ENCODE results near the gene LRFN4.

GRCh38 chr11:66889960-66890359 is 33.1 kb downstream of the LRFN4 start:
- no peak for TF ChIP-seq CTCF (IDR thresholded peaks at IDR 0.05 in 2 of 3, conservative IDR thresholded peaks at IDR 0.05 in 1 of 3; ENCODE audit: control insufficient read depth in 2 of 3, extremely low read depth in 1 of 3, insufficient read depth in 1 of 3, low read depth in 3 of 3, low read length in 3 of 3)
- TF ChIP-seq, protein P1, sequence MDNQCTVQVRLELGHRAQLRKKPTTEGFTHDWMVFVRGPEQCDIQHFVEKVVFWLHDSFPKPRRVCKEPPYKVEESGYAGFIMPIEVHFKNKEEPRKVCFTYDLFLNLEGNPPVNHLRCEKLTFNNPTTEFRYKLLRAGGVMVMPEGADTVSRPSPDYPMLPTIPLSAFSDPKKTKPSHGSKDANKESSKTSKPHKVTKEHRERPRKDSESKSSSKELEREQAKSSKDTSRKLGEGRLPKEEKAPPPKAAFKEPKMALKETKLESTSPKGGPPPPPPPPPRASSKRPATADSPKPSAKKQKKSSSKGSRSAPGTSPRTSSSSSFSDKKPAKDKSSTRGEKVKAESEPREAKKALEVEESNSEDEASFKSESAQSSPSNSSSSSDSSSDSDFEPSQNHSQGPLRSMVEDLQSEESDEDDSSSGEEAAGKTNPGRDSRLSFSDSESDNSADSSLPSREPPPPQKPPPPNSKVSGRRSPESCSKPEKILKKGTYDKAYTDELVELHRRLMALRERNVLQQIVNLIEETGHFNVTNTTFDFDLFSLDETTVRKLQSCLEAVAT (IDR thresholded peaks at IDR 0.05) = no peak
- no peak for TF ChIP-seq POLR2AphosphoS5 (IDR thresholded peaks at IDR 0.05; ENCODE audit: low read length)
- no peak for TF ChIP-seq RUNX3 (IDR thresholded peaks at IDR 0.05; ENCODE audit: low read length)
- TF ChIP-seq EZH2 (IDR thresholded peaks at IDR 0.05; ENCODE audit: borderline replicate concordance, control insufficient read depth, low read depth, low read length) = no peak
- no peak for TF ChIP-seq POLR2A (IDR thresholded peaks at IDR 0.05; ENCODE audit: low read depth, low read length)
- TF ChIP-seq, protein P2, sequence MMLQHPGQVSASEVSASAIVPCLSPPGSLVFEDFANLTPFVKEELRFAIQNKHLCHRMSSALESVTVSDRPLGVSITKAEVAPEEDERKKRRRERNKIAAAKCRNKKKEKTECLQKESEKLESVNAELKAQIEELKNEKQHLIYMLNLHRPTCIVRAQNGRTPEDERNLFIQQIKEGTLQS (IDR thresholded peaks at IDR 0.05; ENCODE audit: borderline replicate concordance, extremely low read depth, low read depth, low read length) = no peak
- TF ChIP-seq KLF5 (IDR thresholded peaks at IDR 0.05; ENCODE audit: partially characterized antibody) = no peak
- TF ChIP-seq EGR1 (IDR thresholded peaks at IDR 0.05; ENCODE audit: borderline replicate concordance in 1 of 2, low read depth in 2 of 2, low read length in 2 of 2) = no peak
- TF ChIP-seq ZNF274 (IDR thresholded peaks at IDR 0.05; ENCODE audit: insufficient read depth, insufficient read length) = no peak
- no peak for TF ChIP-seq YBX1 (IDR thresholded peaks at IDR 0.05)
- TF ChIP-seq SMAD1 (IDR thresholded peaks at IDR 0.05; ENCODE audit: low read depth, partially characterized antibody) = no peak
